AG04449 (cell line): ENCODE results near the gene KLF13.

Experiments used
- CTCF ChIA-PET: fragments of 350-600 bp; formaldehyde crosslinking; extraction: SDS; loops from one replicate; lab custom pipeline; 2021; ENCODE audit warnings: antibody characterized with exemption; lab: Yijun Ruan, JAX
- POLR2A ChIA-PET: fragments of 400-600, 350-600 bp; formaldehyde crosslinking; extraction: SDS; loops from one replicate; lab custom pipeline; 2020; ENCODE audit warnings: antibody characterized with exemption, inconsistent platforms; lab: Yijun Ruan, JAX
- DNase-seq: peaks from one replicate; pipeline ENCODE4 v3.0.0-alpha.2; 2010; ENCODE audit warnings: low read depth, low spot score
- H3K4me3 ChIP-seq: 2 replicates; pipeline ENCODE4 v1.5.1; 2011; ENCODE audit warnings: low read depth, mild to moderate bottlenecking, control low read depth, low read length
- CTCF ChIP-seq: IDR thresholded peaks from one replicate; pipeline ENCODE4 v1.5.1; 2011; ENCODE audit warnings: mild to moderate bottlenecking, moderate library complexity, low read length, control low read depth, inconsistent platforms; ENCODE audit not compliant: insufficient read depth; ENCODE audit errors: missing control alignments

Gene KLF13

GRCh38 chr15:31306426-31307269 is 20.0 kb upstream of the KLF13 start:
- POLR2A ChIA-PET: no interaction called here
- H3K4me3 ChIP-seq: no peak overlapping the region
- TF ChIP-seq CTCF: no peak
- no peak for DNase-seq
- CTCF ChIA-PET: no interaction called here

GRCh38 chr15:31307270-31308184 is 19.1 kb upstream of the KLF13 start:
- DNase-seq: no peak
- ChIA-PET CTCF (no interaction called here), POLR2A (no interaction called here)
- TF ChIP-seq CTCF: no peak
- H3K4me3 ChIP-seq: no peak overlapping the region

GRCh38 chr15:31308185-31308639 is 18.4 kb upstream of the KLF13 start:
- POLR2A ChIA-PET: no interaction called here

GRCh38 chr15:31309893-31310606 is 16.6 kb upstream of the KLF13 start:
- DNase-seq: no peak
- ChIA-PET POLR2A (no interaction called here), CTCF (no interaction called here)
- H3K4me3 ChIP-seq: no peak overlapping the region
- TF ChIP-seq CTCF: no peak

More at GRCh38 chr15:31308185-31308639, 18.4 kb upstream of the KLF13 start:
- no peak for DNase-seq
- CTCF ChIA-PET: no interaction called here
- H3K4me3 ChIP-seq: no peak overlapping the region
- no peak for TF ChIP-seq CTCF

- CTCF ChIA-PET: no interaction called here
- TF ChIP-seq CTCF: no peak
- DNase-seq: no peak
- POLR2A ChIA-PET: interaction anchor here (1.4 kb wide), 1 partner anchor 14 kb away, joined by 3 read pairs; no protein-coding TSS in a partner anchor
- H3K4me3 ChIP-seq: no peak overlapping the region
These were observed 14.7 kb upstream of the KLF13 start for GRCh38 chr15:31311735-31312619.
